IPS-18c (cell line): ENCODE measurements around the gene F2.

Experiments used
- H3K4me3 ChIP-seq: 2 replicates; pipeline ENCODE4 v1.7.0; 2013; ENCODE audit warnings: low read depth, mild to moderate bottlenecking, low read length, moderate library complexity; ENCODE audit not compliant: insufficient read depth
- H3K9me3 ChIP-seq: one replicate; pipeline ENCODE4 v1.6.1; 2013; ENCODE audit warnings: mild to moderate bottlenecking, low read length, moderate library complexity; ENCODE audit not compliant: control insufficient read depth, insufficient read depth

Gene F2

DNA sequence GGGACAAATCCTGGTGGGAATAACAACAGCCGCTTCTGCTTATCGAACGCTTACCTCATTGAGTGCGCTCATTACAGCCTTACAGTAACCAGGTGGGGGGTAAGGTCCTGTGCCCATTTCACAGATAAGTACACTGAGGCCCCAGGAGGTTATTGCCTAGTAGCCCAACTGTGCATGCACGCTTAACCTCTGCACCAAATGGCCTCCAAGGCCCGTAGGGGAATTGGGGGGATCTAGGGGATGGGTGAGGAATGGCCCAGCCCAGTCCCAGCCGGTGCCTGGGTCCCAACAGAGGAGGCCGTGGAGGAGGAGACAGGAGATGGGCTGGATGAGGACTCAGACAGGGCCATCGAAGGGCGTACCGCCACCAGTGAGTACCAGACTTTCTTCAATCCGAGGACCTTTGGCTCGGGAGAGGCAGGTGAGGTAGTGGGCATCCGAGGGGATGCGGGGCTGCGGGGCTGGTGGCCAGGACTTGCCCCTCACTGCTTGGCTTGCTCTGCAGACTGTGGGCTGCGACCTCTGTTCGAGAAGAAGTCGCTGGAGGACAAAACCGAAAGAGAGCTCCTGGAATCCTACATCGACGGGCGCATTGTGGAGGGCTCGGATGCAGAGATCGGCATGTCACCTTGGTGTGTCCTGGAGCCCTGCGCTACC lies 7.3 kb downstream of the F2 start:
- Histone ChIP-seq H3K4me3 (no peak overlapping the region; the same call in 1 of the 2 replicates), H3K9me3 (peaks cover 2% of the 10 kb centered on the region)

DNA sequence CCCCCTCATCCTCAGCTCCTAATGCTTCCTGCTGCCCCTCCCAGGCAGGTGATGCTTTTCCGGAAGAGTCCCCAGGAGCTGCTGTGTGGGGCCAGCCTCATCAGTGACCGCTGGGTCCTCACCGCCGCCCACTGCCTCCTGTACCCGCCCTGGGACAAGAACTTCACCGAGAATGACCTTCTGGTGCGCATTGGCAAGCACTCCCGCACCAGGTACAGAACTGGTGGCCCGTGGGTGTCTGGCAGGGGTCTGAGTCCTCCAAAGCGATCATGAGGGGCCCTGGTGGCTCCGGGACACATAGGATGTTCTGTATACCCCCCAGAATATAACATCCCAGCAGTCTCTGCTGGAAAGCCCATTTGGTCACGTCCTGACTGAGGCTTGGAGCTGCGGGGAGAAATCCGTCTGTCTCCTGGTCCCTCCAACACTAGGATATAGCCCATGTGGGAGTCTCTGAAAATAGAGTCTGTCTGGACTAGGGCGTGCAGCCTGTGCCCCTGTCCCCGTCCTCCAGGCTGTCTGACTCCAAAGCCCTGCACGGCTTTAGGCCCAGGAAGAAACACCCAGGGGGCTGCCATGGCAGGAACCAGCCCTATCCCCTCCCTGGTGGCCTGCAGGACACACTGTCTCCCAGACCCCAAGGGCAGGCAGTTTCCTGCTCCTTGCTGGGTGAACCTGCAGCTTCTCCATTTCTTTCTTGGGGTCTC lies 9.1 kb downstream of the F2 start:
- H3K4me3 ChIP-seq, result no peak overlapping the region
- H3K9me3 ChIP-seq, result peaks cover 2% of the 10 kb centered on the region

- Histone ChIP-seq H3K4me3 (no peak overlapping the region), H3K9me3 (peaks cover 2% of the 10 kb centered on the region)
These were observed 9.6 kb downstream of the F2 start for GRCh38 chr11:46728659-46729040.

GRCh38 chr11:46729110-46730027 lies 10.4 kb downstream of the F2 start:
- Histone ChIP-seq H3K9me3 (peaks cover 2% of the 10 kb centered on the region), H3K4me3 (no peak overlapping the region)

DNA sequence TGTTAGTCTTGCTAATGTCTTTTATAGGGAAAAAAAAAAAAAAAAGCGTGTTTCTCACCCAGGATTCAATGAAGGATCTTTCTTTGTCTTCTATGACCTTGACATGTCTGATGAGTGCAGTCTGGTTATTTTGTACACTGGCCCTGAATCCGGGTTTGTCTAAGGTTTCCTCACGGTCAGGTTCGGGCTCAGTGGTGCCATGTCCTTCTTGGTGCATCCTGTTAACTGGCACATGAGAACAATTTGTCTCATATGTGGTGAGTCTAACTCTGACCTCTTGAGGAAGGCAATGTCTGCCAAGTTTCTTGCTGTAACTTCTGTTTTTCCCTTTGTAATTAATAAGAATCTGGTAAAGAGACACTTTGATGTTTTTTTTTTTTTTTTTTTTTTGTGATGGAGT lies 12.5 kb downstream of the F2 start:
- peaks cover 2% of the 10 kb centered on the region for H3K9me3 ChIP-seq
- no peak overlapping the region for H3K4me3 ChIP-seq

DNA sequence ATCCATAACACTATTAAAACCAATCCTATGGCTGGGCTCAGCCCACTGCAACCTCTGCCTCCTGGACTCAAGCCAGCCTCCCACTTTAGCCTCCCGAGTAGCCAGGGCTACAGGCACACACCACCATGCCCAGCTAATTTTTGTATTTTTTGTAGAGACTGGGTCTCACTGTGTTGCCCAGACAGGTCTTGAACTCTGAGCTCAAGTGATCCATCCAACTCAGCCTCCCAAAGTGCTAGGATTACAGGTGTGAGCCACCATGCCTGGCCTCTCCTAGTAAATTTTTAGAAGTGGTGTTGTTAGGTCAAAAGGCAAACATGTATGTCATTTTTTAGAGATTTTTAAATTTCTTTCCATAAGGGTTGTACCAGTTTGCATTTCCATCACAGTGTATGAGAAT lies 14.2 kb downstream of the F2 start:
- no peaks in the 10 kb centered on the region for H3K9me3 ChIP-seq
- H3K4me3 ChIP-seq, result no peak overlapping the region

- Histone ChIP-seq H3K9me3 (no peaks in the 10 kb centered on the region), H3K4me3 (no peak overlapping the region)
These were observed 17.1 kb downstream of the F2 start for GRCh38 chr11:46736146-46736545.

DNA sequence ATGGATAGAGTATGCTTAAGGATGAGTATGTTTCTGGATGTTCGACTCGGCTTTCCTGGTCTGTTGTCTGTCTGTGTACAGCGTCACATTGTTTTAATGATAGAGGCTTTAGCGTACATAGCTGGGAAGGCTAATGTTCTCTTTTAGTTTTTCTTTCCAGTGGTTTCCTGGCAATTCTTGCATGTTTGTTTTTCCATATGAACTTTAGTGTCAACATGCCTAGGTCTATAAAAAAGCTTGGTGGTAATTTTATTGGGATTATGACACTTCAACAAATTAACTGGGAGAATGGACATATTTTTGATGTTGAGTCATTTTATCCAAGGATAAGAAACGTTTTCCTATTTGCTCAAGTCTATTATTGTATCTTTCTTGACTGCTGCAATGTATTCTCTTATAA lies 17.6 kb downstream of the F2 start:
- Histone ChIP-seq H3K9me3 (no peaks in the 10 kb centered on the region), H3K4me3 (no peak overlapping the region)

GRCh38 chr11:46737699-46738098 lies 18.7 kb downstream of the F2 start:
- Histone ChIP-seq H3K9me3 (peaks cover 3% of the 10 kb centered on the region), H3K4me3 (no peak overlapping the region)

DNA sequence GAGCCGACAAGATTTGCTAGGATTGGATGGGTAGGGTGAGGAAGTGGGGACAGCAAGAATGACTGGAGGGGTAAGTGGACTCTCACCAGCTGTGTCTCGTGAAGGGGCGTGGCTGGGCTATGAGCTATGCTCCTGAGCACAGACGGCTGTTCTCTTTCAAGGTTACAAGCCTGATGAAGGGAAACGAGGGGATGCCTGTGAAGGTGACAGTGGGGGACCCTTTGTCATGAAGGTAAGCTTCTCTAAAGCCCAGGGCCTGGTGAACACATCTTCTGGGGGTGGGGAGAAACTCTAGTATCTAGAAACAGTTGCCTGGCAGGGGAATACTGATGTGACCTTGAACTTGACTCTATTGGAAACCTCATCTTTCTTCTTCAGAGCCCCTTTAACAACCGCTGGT lies 19.9 kb downstream of the F2 start:
- Histone ChIP-seq H3K4me3 (no peak overlapping the region), H3K9me3 (peaks cover 3% of the 10 kb centered on the region)

DNA sequence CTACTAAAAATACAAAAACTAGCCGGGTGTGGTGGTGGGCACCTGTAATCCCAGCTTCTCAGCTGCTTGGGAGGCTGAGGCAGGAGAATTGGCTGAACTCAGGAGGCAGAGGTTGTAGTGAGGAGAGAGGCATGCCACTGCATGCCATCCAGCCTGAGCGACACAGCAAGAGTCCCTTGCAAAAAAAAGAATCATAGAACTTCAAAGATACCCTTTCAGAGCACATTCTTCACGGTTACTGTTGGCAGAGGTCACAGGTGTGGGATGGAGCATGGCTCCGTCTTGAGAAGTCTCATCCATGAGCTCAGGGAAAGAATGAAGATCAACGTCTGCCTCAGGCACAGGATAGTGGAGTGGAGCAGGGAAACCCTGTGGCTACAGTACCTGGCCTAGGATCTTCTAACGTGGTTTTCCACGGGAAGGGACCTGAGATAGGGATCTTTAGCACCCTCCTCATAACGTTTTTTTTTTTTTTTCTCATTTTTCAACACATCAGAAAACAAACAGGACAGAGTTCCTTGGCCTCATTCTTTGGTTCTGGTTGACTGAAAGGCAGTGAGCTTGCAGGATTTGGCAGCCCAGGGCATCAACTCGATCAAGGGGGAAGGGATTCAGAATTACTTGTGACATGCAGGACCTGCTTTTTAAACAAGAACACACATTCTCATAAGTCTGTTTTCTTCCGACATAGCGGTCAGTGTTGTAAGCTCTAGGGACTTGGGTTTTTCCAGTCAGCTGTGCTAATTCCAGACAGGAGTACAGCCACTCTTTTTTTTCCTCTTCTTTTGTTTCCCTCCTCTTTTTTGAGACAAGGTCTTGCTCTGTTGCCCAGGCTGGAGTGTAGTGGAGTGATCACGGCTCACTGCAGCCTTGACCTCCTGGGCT lies 22.8 kb downstream of the F2 start:
- Histone ChIP-seq H3K4me3 (no peak overlapping the region), H3K9me3 (peaks cover 3% of the 10 kb centered on the region)

DNA sequence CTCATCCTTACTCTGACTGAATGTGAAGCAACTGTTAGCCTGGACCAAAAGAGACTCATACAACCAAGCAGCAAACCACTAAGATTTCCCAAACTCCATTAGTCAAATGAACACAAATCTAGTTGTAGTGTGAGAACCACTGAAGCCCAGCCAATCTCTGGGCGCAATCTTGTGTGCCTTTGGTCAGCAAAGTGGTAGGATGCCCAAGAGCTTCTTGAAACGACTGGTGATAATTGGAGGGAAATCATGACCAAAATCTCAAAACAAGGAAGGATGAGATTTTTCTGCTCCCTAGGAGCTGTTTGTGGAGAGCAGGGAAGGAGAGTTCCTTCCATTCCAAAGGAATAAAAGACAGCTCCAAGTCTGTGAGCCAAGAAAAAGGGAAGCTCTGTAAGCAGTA lies 24.0 kb downstream of the F2 start:
- Histone ChIP-seq H3K4me3 (no peak overlapping the region), H3K9me3 (peaks cover 3% of the 10 kb centered on the region)

DNA sequence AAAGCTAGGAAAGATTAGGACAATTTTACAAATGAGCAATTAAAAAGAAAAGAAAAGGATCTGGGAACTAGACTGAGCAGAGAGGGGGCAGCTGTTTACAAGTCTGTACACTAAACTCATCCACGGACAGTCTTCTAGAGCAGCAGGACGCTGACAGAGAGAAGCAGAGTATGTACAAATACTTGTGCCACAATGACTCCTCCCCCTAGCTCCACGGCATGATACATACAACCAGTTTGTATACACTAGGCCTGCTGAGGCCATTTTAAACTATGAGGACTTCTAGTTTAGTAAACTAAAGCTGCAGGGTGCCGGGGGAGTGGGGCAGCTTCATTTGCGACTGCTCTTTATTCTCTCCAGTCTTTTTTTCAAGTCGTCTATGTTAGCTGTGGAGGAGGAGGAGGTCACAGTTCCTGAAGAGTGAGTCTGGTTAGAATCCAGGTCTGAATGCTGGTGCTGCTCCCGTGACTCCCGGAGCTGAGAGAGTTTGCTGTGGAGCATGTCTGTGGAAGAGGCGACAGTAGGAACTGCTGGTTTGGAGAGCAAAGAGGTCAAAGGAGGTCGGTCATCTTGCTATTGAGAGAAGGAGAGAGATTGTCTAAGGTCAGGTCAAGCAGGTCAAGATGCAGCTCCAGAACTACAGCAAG lies 24.8 kb downstream of the F2 start:
- H3K9me3 ChIP-seq, result peaks cover 3% of the 10 kb centered on the region
- no peak overlapping the region for H3K4me3 ChIP-seq

DNA sequence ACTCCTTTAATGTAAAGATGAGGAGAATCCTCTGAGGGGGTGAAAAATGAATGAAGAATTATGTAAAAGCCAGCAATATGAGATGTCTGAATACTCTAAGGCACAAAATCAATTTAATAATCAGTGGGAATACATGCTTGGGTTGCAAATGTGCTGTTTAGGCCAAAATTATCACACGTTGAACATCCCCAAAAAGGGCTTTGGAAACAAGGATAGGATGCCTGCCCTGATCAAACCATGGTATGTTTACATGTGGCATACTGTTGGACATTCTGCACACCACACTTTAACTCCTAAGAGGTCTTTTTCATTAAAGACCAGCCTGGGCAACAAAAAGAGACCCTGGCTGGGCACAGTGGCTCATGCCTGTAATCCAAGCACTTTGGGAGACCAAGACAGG lies 26.3 kb downstream of the F2 start:
- no peak overlapping the region for H3K4me3 ChIP-seq
- peaks cover 3% of the 10 kb centered on the region for H3K9me3 ChIP-seq

- H3K9me3 ChIP-seq, result peaks cover 3% of the 10 kb centered on the region
- no peak overlapping the region for H3K4me3 ChIP-seq
These were observed 27.0 kb downstream of the F2 start for GRCh38 chr11:46745995-46746394.

- Histone ChIP-seq H3K4me3 (no peak overlapping the region), H3K9me3 (no peaks in the 10 kb centered on the region)
These were observed 28.1 kb downstream of the F2 start for GRCh38 chr11:46747150-46747549.

DNA sequence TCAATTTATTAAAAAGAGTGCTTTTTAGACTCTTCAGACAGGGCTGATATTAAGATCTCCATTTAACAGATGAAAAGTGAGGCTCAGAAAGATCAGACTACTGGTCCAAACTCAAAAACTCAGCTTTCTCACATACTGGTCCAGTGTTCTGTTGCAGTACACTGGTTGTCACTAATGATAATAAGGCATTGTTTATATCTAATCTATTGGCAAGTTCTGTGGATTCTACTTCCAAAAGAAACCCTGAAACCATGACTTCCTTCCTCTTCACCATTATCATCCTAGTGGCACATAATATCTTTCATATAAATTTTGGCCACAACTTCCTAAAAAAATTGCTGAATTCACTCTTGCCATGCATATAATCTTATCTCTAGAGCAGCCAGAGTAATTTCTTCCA lies 36.9 kb downstream of the F2 start:
- no peaks in the 10 kb centered on the region for H3K9me3 ChIP-seq
- H3K4me3 ChIP-seq, result no peak overlapping the region
